NOMO-1 treated with DMSO at 0.1 percent for 48 hours (cell line): ENCODE results near the gene CXCR4.
"Not testable (repeated sequence)": the region's sequence is repeated elsewhere in the genome, so short reads cannot be mapped to it uniquely, and the experiment has no call there.

Source experiments
- DNase-seq: peaks from one replicate; lab custom pipeline; 2025; ENCODE audit not compliant: unreplicated experiment; lab: John Stamatoyannopoulos, UW

The CXCR4 gene

GRCh38 chr2:136115183-136115761 is 2.7 kb downstream of the CXCR4 start:
- DNase-seq, result no peak

- peak; percentile 71 for DNase-seq
Measured at GRCh38 chr2:136114382-136114781, 3.6 kb downstream of the CXCR4 start.

- DNase-seq, result peak; percentile 95
Measured at GRCh38 chr2:136113209-136113971, 4.6 kb downstream of the CXCR4 start.

GRCh38 chr2:136112317-136113208 is 5.4 kb downstream of the CXCR4 start:
- no peak for DNase-seq

GRCh38 chr2:136111711-136112110 is 6.2 kb downstream of the CXCR4 start:
- no peak for DNase-seq

- peak; percentile 76 for DNase-seq
Measured at GRCh38 chr2:136110526-136110925, 7.4 kb downstream of the CXCR4 start.

- DNase-seq, result no peak
Measured at GRCh38 chr2:136108463-136108862, 9.5 kb downstream of the CXCR4 start.

GRCh38 chr2:136107051-136108033 is 10.6 kb downstream of the CXCR4 start:
- DNase-seq, result no peak

- peak; percentile 45 for DNase-seq
Measured at GRCh38 chr2:136106505-136106904, 11.4 kb downstream of the CXCR4 start.

- DNase-seq, result peak; percentile 12
Measured at GRCh38 chr2:136104977-136105376, 13.0 kb downstream of the CXCR4 start.

GRCh38 chr2:136101042-136101441 is 16.9 kb downstream of the CXCR4 start:
- no peak for DNase-seq

- peak; percentile 46 for DNase-seq
Measured at GRCh38 chr2:136098441-136098840, 19.5 kb downstream of the CXCR4 start.

- no peak for DNase-seq
Measured at GRCh38 chr2:136093583-136093982, 24.4 kb downstream of the CXCR4 start.

- DNase-seq, result no peak
Measured at GRCh38 chr2:136091899-136092298, 26.1 kb downstream of the CXCR4 start.

GRCh38 chr2:136087901-136088460 is 30.0 kb downstream of the CXCR4 start:
- DNase-seq, result not testable (repeated sequence)

GRCh38 chr2:136086253-136087016 is 31.5 kb downstream of the CXCR4 start:
- no peak for DNase-seq

- DNase-seq, result no peak
Measured at GRCh38 chr2:136085453-136086209, 32.3 kb downstream of the CXCR4 start.

- no peak for DNase-seq
Measured at GRCh38 chr2:136081582-136082210, 36.3 kb downstream of the CXCR4 start.
